Muscle of arm (tissue), 12 donors: Measurements from ENCODE around the gene PRSS12. TPM values are rescaled to one million over a fixed set of nuclear protein-coding genes. Genes with fewer than 3 reads are reported as not detected.
"Not testable (repeated sequence)": the region's sequence is repeated elsewhere in the genome, so short reads cannot be mapped to it uniquely, and the experiment has no call there.

Source experiments
- DNase-seq: peaks from one replicate; pipeline ENCODE4 v3.0.0-alpha.2; 2013
- polyA plus RNA-seq, 12 donors: library from polyadenylated mRNA; unstranded; fragments of 120-200 nt; gene quantifications; one replicate each; pipeline ENCODE4 v1.2.1, GENCODE V29; 2013; ENCODE audit not compliant: insufficient read length in 12 of 12

Gene PRSS12
- polyA plus RNA-seq, 12 donors: 3.9 to 20.0 (median 8.9) TPM; not detected in 1

- peak; percentile 51 for DNase-seq
These were observed 25.1 kb downstream of the PRSS12 start for GRCh38 chr4:118327554-118328241.

DNA sequence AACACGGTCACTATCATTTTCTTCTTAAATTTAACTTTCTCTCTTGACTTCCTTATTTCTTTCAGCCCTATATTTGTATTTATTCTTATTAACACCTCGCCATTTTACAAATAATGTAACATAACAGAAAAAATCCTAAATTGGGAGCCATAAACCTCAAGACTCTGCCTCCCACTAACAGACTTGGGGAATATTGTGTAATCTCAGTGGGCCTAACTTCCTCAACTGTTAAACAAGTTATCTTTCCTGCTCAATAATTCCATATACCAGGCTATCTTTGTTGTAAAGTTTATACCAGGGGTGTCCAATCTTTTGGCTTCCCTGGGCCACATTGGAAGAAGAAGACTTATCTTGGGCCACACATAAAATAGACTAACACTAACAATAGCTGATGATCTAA is 26.2 kb downstream of the PRSS12 start:
- no peak for DNase-seq

DNA sequence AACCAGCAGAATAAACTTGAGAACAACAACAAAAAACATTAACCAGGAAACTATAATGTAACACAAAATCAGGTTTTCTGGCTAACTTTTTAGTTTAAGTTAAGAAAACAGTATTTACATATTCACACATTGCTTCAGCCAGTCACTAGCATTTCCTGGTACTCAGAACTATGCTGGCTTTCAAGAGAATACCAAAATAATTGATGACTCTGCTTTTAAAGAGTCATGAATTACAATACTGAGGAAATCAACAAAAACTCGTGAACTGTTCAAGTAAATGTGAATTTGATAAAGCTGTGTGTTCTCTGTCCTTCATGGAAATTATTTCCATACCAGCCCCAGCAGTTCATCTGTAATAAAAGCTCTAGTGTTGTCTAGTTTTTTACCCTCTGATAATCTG is 27.4 kb downstream of the PRSS12 start:
- no peak for DNase-seq

- DNase-seq: peak; percentile 64
These were observed 29.8 kb downstream of the PRSS12 start for GRCh38 chr4:118322831-118323502.

DNA sequence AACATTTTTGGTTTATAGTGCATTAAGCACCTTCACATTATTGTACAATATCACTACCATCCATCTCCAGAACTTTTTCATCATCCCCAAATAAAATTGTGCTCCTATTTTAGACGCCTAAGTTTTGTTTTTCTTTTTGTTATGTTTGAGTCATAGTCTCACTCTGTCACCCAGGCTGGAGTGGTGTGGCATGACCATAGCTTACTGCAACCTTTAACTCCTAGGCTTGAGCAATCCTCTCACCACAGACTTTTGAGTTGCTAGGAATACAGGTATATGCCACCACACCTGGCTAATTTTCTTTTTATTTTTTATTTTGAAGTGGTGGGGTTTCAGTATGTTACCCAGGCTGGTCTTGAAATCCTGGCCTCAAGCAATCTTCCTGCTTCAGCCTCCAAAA is 33.9 kb downstream of the PRSS12 start:
- no peak for DNase-seq

GRCh38 chr4:118317691-118318090 is 35.1 kb downstream of the PRSS12 start:
- DNase-seq: no peak

GRCh38 chr4:118314221-118314620 is 38.6 kb downstream of the PRSS12 start:
- no peak for DNase-seq

DNA sequence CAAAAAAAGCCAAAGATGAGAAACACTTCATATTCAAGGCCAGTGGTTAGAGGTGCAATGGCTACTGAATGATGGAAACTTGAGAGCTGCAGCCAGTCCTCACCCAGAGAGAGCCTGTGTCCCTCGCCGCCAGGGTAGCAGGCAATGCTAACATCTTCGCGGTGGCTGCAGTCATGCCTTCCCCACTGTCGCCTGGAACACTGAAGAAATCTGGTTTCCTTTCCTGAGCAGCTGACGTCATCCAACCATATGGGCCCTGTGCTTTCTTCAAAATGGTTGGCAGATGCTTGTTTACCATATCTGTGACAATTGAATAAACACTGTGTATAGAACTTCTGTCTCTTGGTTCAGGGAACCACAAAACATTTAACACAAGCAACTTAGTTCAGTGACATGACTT is 39.7 kb downstream of the PRSS12 start:
- no peak for DNase-seq

DNA sequence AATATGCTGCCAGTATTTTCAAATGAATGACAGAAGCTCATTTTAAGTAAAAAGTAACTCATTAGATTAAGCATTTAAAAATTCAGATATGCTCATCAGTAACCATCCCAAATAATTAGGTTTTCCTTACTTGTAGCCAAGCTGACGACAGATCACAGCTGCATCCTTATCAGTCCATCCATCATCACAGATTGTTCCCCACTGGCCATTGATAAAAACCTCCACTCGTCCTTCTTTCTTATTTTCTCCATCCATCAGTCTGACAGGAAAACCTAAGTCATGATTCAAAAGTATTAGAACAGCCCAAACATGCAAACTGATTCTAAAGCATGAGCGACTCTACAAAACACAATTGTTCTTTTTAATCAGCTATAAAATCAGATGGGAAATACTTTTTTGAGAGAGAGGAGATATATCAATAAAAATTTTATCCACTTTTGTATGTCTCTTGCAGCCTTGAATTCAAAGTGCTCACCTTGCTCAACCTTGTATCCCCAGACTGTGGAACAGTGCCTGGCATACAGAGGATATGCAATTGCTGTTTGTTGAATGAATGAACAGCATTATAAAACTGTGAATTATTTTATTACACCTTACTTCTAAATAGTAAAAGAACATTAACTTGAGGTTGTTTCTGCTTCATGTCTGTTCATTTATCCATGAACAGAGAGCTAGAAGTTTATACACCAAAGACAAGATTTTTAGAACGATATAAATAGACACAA is 44.3 kb downstream of the PRSS12 start:
- no peak for DNase-seq

DNA sequence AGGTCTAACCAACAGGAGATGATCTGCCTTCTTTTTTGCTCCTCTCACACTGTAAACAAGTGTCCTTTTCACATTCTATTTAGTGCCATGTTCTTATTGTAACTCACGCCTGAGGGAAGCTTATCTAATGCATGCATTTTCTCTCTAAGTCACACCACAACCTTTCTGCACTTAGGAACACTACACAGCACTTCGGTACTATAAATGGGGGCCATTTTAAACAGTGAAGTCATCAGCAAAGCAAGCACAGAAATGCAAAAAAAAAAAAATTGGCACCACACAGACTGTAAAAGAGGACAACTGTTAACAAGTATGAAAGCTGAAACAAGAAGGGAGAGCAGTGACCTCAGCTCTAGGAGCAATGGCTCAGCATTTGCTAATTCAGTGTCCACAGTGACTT is 45.2 kb downstream of the PRSS12 start:
- no peak for DNase-seq

- not testable (repeated sequence) for DNase-seq
These were observed 53.2 kb downstream of the PRSS12 start for GRCh38 chr4:118299619-118300018.

GRCh38 chr4:118296729-118297128 is 56.1 kb downstream of the PRSS12 start:
- no peak for DNase-seq

DNA sequence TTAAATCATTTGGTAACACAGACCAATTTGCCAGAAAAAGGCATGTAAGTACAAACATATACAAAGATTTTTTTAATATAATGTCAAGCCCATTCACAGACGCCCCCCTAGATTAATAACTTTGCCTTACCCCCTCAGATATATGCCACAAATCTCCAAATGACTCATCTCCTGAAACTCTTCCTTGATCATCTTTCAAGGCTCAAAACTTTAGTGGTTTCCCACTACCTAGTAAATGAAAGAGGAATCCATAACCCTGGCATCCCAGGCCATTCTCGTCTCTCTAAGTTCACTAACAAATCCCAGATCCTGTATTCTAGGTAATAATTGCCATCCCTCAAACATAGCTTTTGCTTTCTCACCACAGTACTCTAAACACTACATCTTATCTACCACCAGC is 61.9 kb downstream of the PRSS12 start:
- no peak for DNase-seq

GRCh38 chr4:118289794-118290193 is 63.0 kb downstream of the PRSS12 start:
- DNase-seq: peak; percentile 65

- peak; percentile 31 for DNase-seq
These were observed 64.9 kb downstream of the PRSS12 start for GRCh38 chr4:118287711-118288451.

GRCh38 chr4:118286685-118287084 is 66.1 kb downstream of the PRSS12 start:
- no peak for DNase-seq

DNA sequence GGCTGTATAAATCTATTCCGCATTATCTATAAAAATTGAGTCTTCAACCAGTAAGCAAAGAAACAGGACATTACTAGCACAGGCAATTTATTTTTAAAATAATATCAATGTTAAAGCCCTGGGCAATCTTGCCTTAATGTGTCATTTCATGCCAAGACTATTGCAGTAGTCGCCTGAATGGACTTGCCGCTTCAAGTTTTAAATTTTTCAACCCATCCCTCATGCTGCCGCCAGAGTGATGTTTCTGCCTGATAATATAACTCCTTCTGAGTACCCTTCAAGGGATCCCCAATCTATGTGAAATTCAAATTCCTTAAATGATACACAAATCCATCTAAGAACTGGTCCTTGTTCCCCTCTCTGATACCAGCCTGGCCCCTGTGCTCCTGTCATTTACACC is 66.9 kb downstream of the PRSS12 start:
- no peak for DNase-seq

DNA sequence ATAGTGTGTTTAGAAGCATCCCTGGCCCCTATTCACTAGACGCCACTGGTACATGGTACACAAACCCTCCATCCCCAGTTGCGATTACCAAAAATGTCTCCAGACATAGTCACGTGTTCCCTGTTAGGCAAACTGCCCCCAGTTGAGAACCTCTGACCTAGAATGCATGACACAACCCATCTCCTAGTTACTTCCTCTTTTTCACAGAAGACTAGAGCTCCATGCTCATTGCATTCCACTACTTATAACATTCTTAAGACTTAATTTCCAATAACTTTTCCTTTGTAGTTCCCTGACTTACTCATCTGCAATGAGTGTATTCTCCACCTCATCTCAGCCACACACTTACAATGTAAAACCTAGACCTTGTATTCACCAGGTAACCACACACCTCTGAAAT is 68.6 kb downstream of the PRSS12 start:
- DNase-seq: no peak

DNA sequence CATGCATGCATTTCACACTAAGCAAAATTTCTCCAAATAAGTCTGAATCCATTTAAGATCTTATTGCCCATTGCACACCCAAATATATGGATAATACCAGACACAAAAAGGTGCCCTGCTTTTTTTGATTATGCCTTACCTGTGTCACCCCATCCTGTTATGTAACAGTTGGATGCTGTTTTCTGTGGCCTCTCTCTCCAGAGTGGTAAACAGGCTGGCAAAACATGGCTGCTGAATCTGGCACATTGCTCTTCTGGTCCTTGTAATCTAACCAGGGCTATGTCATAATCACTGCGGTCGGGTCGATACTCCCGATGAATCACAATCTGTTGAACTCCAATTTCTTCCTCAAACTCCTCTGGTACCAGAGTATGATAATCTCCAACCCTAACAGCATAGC is 70.1 kb downstream of the PRSS12 start:
- DNase-seq: no peak

- DNase-seq: no peak
These were observed 71.0 kb downstream of the PRSS12 start for GRCh38 chr4:118281611-118282442.

- DNase-seq: peak; percentile 60
These were observed 72.1 kb downstream of the PRSS12 start for GRCh38 chr4:118280501-118281218.
